Daoy (cell line): ENCODE results near the gene MAGIX. TPM values are rescaled to one million over a fixed set of nuclear protein-coding genes. Genes with fewer than 3 reads are reported as not detected.

Experiments
- DNase-seq: peaks from one replicate; pipeline ENCODE4 v3.0.0-alpha.2; 2015; ENCODE audit warnings: low read depth
- total RNA-seq: library from RNA; depleted of rRNA; stranded (reverse); fragments of >200 nt; shearing (Covaris generic); gene quantifications from 2 replicates; pipeline ENCODE4 v1.2.3, GENCODE V29; 2014; rRNA removed

Gene MAGIX
- total RNA-seq, 1 experiment from 2014 or later, result 2.5 TPM

DNA sequence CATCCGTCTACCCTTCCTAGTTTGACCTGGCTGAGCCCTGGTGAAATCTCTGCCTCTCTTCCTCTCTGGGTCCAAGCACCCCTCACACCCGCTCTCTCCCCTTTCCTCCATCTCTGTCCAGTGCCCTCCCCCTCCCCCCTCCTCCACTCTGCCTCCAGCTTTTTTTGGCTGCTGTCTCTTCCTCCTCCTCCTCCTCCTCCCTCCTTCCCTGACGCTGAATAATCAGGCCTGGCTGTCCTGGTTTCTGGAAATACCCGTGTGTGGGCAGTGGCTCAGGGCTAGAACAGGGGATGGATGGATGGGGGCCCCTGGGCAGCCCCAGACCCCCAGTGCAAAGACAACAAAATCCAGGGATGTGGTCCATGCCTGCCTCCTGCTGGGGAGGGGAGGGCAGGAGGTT, 42.2 kb downstream of the MAGIX start:
- no peak for DNase-seq

DNA sequence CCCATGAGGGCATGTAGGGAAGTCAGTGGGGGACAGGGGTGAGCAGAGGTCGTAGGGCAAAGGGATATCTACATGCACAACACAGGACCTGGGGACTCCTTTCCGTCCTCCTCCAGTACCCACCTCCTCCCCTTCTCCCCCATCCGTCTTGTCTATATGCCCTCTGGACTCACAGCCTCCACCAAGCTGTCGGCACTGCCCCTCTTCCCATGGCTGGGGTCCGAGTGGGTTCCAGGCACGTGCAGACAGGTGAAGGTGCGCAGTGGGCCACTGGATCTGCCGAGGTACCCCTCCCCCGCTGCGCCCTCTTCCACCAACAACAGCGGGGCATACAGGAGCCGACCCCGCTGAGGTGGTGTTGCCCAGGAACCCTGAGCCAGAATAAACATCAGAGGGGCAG, 42.9 kb downstream of the MAGIX start:
- DNase-seq, result no peak

DNA sequence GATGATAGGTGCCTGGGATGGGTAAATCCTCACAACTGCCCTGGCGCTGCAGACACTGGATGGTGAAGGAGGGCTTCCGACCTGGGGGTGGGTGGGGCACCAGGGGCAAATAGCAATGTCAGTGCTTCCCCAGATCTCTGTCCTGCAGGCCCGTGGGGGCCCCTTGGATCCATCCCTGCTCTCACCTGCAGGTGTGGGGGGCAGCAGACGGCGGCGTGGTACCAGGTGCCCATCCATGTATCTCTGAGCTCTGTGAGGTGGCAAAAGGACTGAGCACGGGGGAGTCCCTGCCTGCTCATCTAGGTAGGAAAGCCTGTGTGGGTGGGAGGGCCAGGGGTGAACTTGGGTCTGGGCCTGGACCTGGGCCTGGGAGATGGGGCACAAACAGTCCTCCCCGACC, 44.0 kb downstream of the MAGIX start:
- DNase-seq, result no peak

DNA sequence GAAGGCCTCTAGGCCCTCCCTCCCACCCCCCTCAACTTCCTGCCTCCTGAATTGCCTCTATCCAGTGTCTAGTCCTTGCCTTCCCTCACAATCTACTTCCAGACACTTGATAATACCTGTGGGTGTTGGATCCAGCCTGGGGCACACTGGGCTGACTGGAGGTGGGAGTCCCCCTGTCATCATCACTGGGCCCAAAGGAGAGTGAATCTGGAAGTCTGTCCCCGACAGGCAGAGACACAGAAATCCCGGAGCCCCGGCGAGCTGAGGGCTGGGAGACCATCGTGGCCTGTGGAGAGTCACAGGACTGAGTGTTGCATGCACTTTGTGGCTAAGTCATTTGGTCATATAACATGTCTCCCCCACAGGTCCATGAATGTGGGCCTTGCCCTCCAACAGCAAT, 45.8 kb downstream of the MAGIX start:
- no peak for DNase-seq

DNA sequence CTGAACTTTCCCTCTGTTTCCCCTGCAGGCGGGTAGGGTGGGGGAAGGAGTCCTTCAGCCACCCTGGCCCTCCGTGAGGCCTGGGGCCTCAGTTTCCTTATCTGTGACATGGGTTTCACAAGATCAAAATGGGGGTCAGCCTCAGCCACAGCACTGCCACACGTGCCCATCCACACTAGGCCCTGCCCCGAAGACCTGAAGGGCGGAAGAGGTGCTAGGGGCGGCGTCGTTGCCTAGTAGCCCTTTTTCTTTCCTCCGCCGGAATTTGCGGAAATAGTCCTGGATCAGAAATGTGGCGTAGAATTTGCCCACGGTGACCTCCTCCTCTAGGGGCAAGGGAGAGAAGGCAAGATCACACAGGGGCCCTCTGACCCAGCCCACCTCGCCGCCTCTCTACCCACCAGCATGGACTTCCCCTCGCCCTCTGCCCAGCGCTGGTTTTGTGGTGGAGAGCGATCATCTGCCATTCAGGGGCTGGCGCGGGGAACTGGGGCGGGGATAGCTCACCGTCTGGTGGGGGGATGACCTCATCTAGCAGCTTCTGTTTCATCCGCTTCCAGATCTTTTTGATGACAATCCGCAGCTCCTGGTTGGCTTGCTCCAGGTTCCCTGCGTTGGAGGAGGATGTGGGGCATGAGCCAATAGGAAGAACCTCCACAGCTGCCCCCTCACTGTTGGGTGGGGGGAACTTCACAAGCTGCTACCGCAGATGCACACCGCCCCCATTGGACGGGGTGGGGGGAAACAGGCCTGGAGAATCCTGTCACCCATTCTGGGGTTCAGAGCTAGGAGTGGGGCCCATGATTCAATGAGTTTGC, 47.1 kb downstream of the MAGIX start:
- DNase-seq, result peak; percentile 41

DNA sequence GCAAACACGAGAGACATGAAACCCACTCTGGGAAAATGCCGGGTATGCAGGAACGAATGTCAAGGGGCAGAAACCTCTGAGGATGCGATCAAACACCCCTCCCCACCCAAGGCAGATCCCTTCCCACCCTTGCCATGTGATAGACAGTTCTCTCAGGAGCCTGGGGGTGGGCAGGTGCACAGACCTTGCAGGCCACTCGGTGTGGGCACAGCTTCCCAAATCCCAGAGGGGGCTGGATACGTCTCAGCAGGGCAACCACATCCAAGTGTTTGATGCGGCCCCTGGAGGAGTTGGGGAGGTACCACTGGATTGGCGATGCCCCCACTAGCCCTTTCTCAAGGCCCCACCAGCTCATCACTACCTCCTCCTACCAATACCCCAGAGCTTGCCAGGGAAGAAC, 47.8 kb downstream of the MAGIX start:
- DNase-seq, result no peak

DNA sequence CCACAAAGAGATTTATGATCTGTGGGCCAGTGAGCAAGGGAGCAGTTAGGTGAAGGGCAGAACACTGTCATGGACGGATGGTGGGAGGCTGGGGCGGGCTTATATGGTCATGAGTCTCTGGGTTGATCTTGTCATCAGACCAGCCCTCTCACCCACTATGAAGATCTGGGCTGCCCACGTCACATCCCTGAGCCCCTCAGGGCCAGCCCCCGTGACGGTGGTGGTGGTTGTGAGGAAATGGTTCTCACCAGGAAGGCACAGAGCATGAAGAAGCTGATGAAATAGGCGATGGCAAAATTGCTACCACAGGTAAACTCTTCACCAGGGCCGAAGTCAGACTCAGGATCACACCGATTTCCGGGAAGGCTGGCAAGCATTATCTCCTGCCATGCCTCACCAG, 48.5 kb downstream of the MAGIX start:
- no peak for DNase-seq

DNA sequence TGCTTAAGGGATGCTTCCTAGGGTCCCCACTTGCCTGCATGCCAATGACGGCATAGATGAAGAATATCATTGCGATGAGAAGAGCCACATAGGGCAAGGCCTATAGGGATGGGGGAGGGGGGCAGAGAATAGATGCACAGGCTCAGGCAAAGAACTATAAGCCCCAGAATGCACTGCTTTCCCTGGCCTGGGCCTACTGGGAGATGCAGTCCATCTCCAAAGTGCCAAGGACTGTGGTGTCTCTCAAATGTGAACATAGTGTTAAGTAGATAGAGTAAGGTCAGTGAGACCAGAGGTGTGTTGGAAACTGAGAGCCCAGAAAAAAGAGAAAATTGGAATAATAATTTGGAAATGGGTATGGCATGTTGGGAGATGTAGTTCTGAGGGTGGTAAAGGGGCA, 49.7 kb downstream of the MAGIX start:
- DNase-seq, result no peak

DNA sequence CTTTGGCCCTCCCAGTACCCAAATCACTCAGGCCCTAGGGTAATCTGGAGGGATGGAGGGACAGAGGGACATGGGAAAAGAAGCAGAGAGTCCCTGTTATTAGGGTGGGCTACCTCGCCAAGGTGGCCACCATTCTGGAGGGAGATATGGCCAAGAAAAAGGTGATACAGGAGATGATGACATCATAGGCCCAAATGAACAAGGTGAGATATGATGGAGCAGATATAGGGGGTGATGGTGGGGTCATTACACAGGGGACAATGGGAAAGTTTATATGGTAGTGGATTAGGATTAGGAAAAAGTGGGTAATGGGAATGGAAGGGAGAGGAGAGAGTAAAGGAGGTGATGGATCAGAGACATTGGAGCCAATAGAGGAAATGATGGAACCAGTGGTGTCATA, 50.3 kb downstream of the MAGIX start:
- DNase-seq, result no peak

DNA sequence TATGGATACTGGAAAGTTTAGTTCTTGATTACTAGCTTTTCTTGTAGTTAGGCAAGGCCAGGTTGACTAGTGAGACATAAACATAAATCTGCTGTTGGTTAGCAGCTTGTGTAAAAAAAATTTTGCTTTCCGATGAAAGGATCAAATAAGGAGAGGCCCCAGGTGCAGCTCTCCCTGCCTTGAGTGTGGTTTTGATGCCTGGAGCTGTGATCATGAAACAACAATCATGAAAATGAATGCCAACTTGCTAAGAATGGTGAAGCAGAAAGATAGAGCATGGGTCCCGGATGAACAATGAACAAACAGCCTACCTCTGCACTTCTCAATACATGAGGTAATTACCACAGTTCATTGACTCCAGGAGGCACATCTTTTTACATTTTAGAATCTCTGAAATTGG, 51.9 kb downstream of the MAGIX start:
- DNase-seq, result no peak

DNA sequence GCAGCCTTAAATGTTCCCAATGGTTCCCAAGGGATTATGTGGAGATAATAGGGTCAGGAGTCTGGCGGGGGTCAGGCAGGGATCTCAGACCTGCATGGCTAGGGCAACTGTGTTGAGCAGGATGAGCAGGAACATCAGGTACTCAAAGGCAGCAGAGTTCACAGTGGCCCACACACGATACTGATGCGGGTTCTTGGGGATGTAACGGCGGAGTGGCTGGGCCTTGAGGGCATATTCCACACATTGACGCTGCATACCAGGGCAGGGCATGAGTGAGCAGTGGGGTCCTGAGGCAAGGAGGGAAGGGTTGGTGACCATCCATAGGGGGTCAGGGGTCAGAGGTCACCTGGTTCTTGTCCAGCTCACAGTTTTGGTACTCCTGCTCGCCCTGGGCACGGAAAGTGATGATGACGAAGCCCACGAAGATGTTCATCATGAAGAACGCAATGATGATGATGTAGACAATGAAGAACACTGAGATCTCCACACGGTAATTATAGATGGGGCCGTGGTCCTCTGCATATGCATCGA, 52.5 kb downstream of the MAGIX start:
- no peak for DNase-seq

Other genes with a start within 250 kb of the MAGIX start
- 4.6 and 6.6 TPM in 2 replicates for gene PIM2, start 243.7 kb upstream of the MAGIX start, total RNA-seq
- 16.8 and 17.8 TPM in 2 replicates for gene OTUD5, start 205.2 kb upstream of the MAGIX start, total RNA-seq
- 0.18 and 0.46 TPM in 2 replicates for gene KCND1, start 190.9 kb upstream of the MAGIX start, total RNA-seq
- gene GRIPAP1, start 160.5 kb upstream of the MAGIX start, total RNA-seq, result 9.7 and 16.9 TPM in 2 replicates
- 24.5 and 36.2 TPM in 2 replicates for gene TFE3, start 119.4 kb upstream of the MAGIX start, total RNA-seq
- gene CCDC120, start 103.8 kb upstream of the MAGIX start, total RNA-seq, result 0.09 and 0.46 TPM in 2 replicates
- 3.4 and 3.5 TPM in 2 replicates for gene PRAF2, start 88.8 kb upstream of the MAGIX start, total RNA-seq
- gene WDR45, start 82.9 kb upstream of the MAGIX start, total RNA-seq, result 20.3 and 41.1 TPM in 2 replicates
- 24.5 and 28.2 TPM in 2 replicates for gene GPKOW, start 39.0 kb upstream of the MAGIX start, total RNA-seq
- gene PLP2, start 9.1 kb downstream of the MAGIX start, total RNA-seq, result 28.6 and 34.3 TPM in 2 replicates
- 5.6 and 12.4 TPM in 2 replicates for gene PRICKLE3, start 23.6 kb downstream of the MAGIX start, total RNA-seq
- gene SYP, start 37.4 kb downstream of the MAGIX start, total RNA-seq, result 7.5 and 7.6 TPM in 2 replicates
- gene CACNA1F, start 70.6 kb downstream of the MAGIX start, total RNA-seq, result not detected in 2 replicates
- 12.3 and 12.4 TPM in 2 replicates for gene CCDC22, start 72.7 kb downstream of the MAGIX start, total RNA-seq
- not detected in 2 replicates for gene FOXP3, start 102.0 kb downstream of the MAGIX start, total RNA-seq
- 6.5 and 7.2 TPM in 2 replicates for gene PPP1R3F, start 107.0 kb downstream of the MAGIX start, total RNA-seq
- gene GAGE10, start 140.9 kb downstream of the MAGIX start, total RNA-seq, result not detected in 2 replicates
- gene GAGE12J, start 159.3 kb downstream of the MAGIX start, total RNA-seq, result not detected in 2 replicates
- gene GAGE13, start 168.8 kb downstream of the MAGIX start, total RNA-seq, result 12.3 and 21.8 TPM in 2 replicates